Stomach (tissue), 9 donors: ENCODE results near the gene ADCY9. TPM values are rescaled to one million over a fixed set of nuclear protein-coding genes. Genes with fewer than 3 reads are reported as not detected.

ENCODE experiments used
- DNase-seq, 2 donors: peaks; one replicate each; pipeline versions ENCODE4 v3.0.0 to v3.0.0-alpha.2; 2013 to 2019
- H3K27ac ChIP-seq, 5 donors: fragments of 200-600 bp in 4 of 5; sonication (generic) in 4 of 5; one replicate each; pipeline ENCODE4 v1.5.1; 2013 to 2019; ENCODE audit warnings: mild to moderate bottlenecking in 1 of 5, moderate library complexity in 1 of 5
- H3K27me3 ChIP-seq, 3 donors: fragments of 200-600 bp; sonication (generic); one replicate each; pipeline ENCODE4 v1.5.1; 2017 to 2019; ENCODE audit warnings: mixed run types in 1 of 3
- H3K36me3 ChIP-seq, 4 donors: fragments of 200-600 bp; sonication (generic); 1 replicate in 3 of 4; 2 replicates in 1 of 4; pipeline ENCODE4 v1.5.1; 2016 to 2019
- H3K4me1 ChIP-seq, 4 donors: fragments of 200-600 bp; sonication (generic); one replicate each; pipeline ENCODE4 v1.5.1; 2016 to 2019
- H3K4me3 ChIP-seq, 4 donors: fragments of 200-600 bp; sonication (generic) in 3 of 4; one replicate each; pipeline ENCODE4 v1.5.1; 2016 to 2019; ENCODE audit warnings: mild to moderate bottlenecking in 1 of 4
- H3K9me3 ChIP-seq, 4 donors: fragments of 200-600 bp; sonication (generic); one replicate each; pipeline ENCODE4 v1.5.1; 2016 to 2019
- EP300 ChIP-seq: sonication (generic); formaldehyde crosslinking; IDR thresholded peaks from one replicate; pipeline ENCODE4 v1.6.1; 2017; ENCODE audit warnings: antibody characterized with exemption
- POLR2A ChIP-seq, 4 donors: fragments of 450-650 bp; IDR thresholded peaks; one replicate each; pipeline ENCODE4 v1.6.1; 2016; ENCODE audit warnings: antibody characterized with exemption in 4 of 4, control low read depth in 2 of 4, mild to moderate bottlenecking in 1 of 4, moderate library complexity in 1 of 4
- POLR2AphosphoS5 ChIP-seq, 3 donors: sonication (generic); formaldehyde crosslinking; IDR thresholded peaks; one replicate each; pipeline ENCODE4 v1.6.1; 2016; ENCODE audit warnings: antibody characterized with exemption in 3 of 3
- WGBS, 5 donors: extraction: QIAGEN DNeasy Blood & Tissue Kit in 3 of 5; methylation state at CpG; one replicate each; pipeline versions ENCODE4 v1.1.5 to v1.1.7; 2013 to 2018; 5-methylcytosine and 5-hydroxymethylcytosine counted together
- intact Hi-C: fragments of 100-400 bp; cut with DNase I; formaldehyde crosslinking; loops from one replicate; pipeline ENCODE4 v1.15.1; 2023; ENCODE audit warnings: low total_unique reads
- polyA plus RNA-seq, 3 donors: library from polyadenylated mRNA; stranded (reverse); fragments of 200-250 nt; gene quantifications; one replicate each; pipeline ENCODE4 v1.2.3, GENCODE V29; 2013
- total RNA-seq, 5 donors: library from RNA; depleted of rRNA; stranded (reverse); fragments of >200 nt; gene quantifications; one replicate each; pipeline versions ENCODE4 v1.1.0 to v1.2.3, GENCODE V29; 2014 to 2016
- TF ChIP-seq, protein P1 (sequence below), 7 experiments: fragments of 450-650 bp in 4 of 7; fragments of 200-600 bp in 3 of 7; sonication (generic) in 3 of 7; IDR thresholded peaks; one replicate each; pipeline ENCODE4 v1.5.1; 2016 to 2019; ENCODE audit warnings: antibody characterized with exemption in 7 of 7, control low read depth in 2 of 7, mild to moderate bottlenecking in 1 of 7
- donor health status: healthy with polysubstance abuse.
- donor health status: Bipolar disorder and iron deficiency.
- donor health status: healthy.

The ADCY9 gene
- total and polyA plus RNA-seq, 8 donors: 1.7 to 55.0 (median 12.9) TPM

DNA sequence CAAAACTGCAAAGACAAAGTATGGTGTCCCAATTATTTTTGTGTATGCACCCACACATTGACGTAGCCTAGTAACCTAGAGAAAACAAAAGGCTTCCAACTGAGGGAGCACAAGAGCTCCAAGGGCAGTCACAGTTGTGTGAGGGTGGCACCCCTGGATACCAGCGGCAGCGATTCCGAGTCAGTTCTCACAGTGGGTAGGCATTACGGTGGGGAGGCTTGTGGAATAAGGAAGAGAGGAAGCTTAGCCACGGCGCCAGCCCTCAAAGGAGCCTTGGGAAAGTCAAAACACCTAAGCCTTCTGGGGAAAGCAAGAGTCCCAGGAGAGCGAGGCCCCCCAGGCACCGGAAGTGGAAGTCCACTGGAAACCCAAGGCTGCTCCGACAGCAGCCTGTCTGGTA is 31.0 kb upstream of the ADCY9 start:
- H3K9me3 ChIP-seq: no peaks in the 10 kb centered on the region
- TF ChIP-seq EP300 (no peak), POLR2AphosphoS5 (IDR thresholded peaks at IDR 0.05) (no peak), POLR2A (IDR thresholded peaks at IDR 0.05) (no peak)
- TF ChIP-seq, protein P1, sequence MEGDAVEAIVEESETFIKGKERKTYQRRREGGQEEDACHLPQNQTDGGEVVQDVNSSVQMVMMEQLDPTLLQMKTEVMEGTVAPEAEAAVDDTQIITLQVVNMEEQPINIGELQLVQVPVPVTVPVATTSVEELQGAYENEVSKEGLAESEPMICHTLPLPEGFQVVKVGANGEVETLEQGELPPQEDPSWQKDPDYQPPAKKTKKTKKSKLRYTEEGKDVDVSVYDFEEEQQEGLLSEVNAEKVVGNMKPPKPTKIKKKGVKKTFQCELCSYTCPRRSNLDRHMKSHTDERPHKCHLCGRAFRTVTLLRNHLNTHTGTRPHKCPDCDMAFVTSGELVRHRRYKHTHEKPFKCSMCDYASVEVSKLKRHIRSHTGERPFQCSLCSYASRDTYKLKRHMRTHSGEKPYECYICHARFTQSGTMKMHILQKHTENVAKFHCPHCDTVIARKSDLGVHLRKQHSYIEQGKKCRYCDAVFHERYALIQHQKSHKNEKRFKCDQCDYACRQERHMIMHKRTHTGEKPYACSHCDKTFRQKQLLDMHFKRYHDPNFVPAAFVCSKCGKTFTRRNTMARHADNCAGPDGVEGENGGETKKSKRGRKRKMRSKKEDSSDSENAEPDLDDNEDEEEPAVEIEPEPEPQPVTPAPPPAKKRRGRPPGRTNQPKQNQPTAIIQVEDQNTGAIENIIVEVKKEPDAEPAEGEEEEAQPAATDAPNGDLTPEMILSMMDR (IDR thresholded peaks at IDR 0.05): no peak
- intact Hi-C loops: no loop called here
- H3K27ac ChIP-seq: no peak overlapping the region
- H3K4me1 ChIP-seq: no peaks in the 10 kb centered on the region
- 91 to 95% (median 94%) methylated on average over 10 of the region's 10 CpGs for WGBS, 5 donors
- no peaks in the 10 kb centered on the region for H3K36me3 ChIP-seq
- no peak overlapping the region for H3K4me3 ChIP-seq
- no peaks in the 10 kb centered on the region for H3K27me3 ChIP-seq
- no peak for DNase-seq

DNA sequence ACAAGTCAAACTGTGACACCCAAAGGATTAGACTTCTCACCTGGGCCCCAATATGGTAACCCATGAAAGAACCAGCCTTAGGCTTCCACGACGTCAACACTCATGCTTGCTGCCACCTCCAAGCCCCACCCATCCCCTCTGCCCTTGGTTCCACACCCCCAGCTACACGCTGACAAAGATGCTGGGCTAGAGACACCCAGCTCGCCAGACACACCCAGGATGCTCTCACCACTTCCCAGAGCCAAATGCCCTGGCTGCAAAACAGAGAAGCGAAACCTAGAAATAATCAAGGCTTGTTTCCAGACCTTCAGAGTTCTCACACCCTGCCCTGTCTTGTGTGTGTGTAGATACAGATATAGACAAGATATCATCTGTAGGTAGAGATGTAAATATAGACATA is 26.0 kb upstream of the ADCY9 start:
- H3K4me3 ChIP-seq: no peak overlapping the region
- TF ChIP-seq POLR2AphosphoS5 (IDR thresholded peaks at IDR 0.05) (no peak), POLR2A (IDR thresholded peaks at IDR 0.05) (no peak), EP300 (no peak)
- TF ChIP-seq, protein P1 (IDR thresholded peaks at IDR 0.05): no peak
- peaks cover 0 to 4% (median 0%) of the 10 kb centered on the region in 4 donors for H3K9me3 ChIP-seq
- peak in 1 of 2 donors; percentile 12 for DNase-seq
- no peaks in the 10 kb centered on the region for H3K36me3 ChIP-seq
- no peaks in the 10 kb centered on the region for H3K4me1 ChIP-seq
- H3K27ac ChIP-seq: no peak overlapping the region
- no peaks in the 10 kb centered on the region for H3K27me3 ChIP-seq
- intact Hi-C loops: no loop called here
- 68 to 78% (median 71%) methylated on average over 5 of the region's 5 CpGs for WGBS, 5 donors

DNA sequence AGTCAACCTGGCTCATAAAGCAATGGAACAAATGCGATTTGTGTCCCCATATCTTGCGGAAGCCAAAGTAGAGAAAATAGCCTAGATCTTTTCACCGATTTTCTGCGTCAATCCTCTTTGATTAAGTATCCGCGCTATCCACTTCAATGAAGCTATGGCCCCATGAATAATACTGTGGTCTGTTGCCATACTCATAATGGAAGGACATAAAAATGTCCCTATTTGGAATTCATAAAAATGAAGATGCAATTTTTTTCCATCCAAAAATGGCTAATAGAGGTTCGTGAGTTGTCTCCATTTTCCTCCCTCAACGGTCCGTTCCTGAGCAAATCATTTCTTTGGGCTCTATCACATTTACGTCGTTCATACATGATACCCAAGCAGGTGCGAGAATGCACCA is 25.4 kb upstream of the ADCY9 start:
- intact Hi-C loops: no loop called here
- 92 to 98% (median 96%) methylated on average over 12 of the region's 12 CpGs for WGBS, 5 donors
- no peaks in the 10 kb centered on the region for H3K36me3 ChIP-seq

GRCh38 chr16:4140652-4141051 is 24.4 kb upstream of the ADCY9 start:
- 64 to 84% (median 75%) methylated on average over 3 of the region's 3 CpGs for WGBS, 5 donors
- H3K36me3 ChIP-seq: no peaks in the 10 kb centered on the region
- no peaks in the 10 kb centered on the region for H3K27me3 ChIP-seq
- peaks cover 0 to 4% (median 0%) of the 10 kb centered on the region in 4 donors for H3K9me3 ChIP-seq
- H3K4me1 ChIP-seq: peaks cover 0 to 9% (median 0%) of the 10 kb centered on the region in 4 donors
- H3K4me3 ChIP-seq: no peak overlapping the region
- intact Hi-C loops: no loop called here
- TF ChIP-seq EP300 (no peak), POLR2AphosphoS5 (IDR thresholded peaks at IDR 0.05) (no peak), POLR2A (IDR thresholded peaks at IDR 0.05) (no peak)
- peak in 1 of 2 donors; percentile 18 for DNase-seq
- no peak overlapping the region for H3K27ac ChIP-seq

More for the DNA sequence above, 25.4 kb upstream of the ADCY9 start:
- no peak for DNase-seq
- no peaks in the 10 kb centered on the region for H3K27me3 ChIP-seq
- H3K27ac ChIP-seq: no peak overlapping the region
- H3K4me1 ChIP-seq: peaks cover 0 to 3% (median 0%) of the 10 kb centered on the region in 4 donors
- H3K9me3 ChIP-seq: peaks cover 0 to 4% (median 0%) of the 10 kb centered on the region in 4 donors
- TF ChIP-seq POLR2A (IDR thresholded peaks at IDR 0.05): no peak
- TF ChIP-seq, protein P1 (IDR thresholded peaks at IDR 0.05): no peak
- H3K4me3 ChIP-seq: no peak overlapping the region

- Histone ChIP-seq H3K9me3 (peaks cover 0 to 4% (median 0%) of the 10 kb centered on the region in 4 donors), H3K27ac (no peak overlapping the region), H3K4me3 (no peak overlapping the region), H3K36me3 (no peaks in the 10 kb centered on the region), H3K4me1 (peaks cover 0 to 9% (median 0%) of the 10 kb centered on the region in 4 donors), H3K27me3 (no peaks in the 10 kb centered on the region)
- DNase-seq: no peak
- intact Hi-C loops: no loop called here
- TF ChIP-seq POLR2AphosphoS5 (IDR thresholded peaks at IDR 0.05) (no peak), POLR2A (IDR thresholded peaks at IDR 0.05) (no peak), EP300 (no peak)
- TF ChIP-seq, protein P1 (IDR thresholded peaks at IDR 0.05): no peak
These were observed 23.7 kb upstream of the ADCY9 start for GRCh38 chr16:4139968-4140367.
